A673 (cell line): ENCODE data around the gene NARF.

Experiments
- CTCF ChIP-seq: fragments of 300-800, 200-600 bp; sonication (generic); conservative IDR thresholded peaks from 2 replicates; pipeline ENCODE4 v1.5.1; 2017; ENCODE audit warnings: low read depth, mild to moderate bottlenecking, antibody characterized with exemption, low read length, moderate library complexity, mixed read lengths
- EZH2 ChIP-seq: fragments of 200-600 bp; sonication (generic); IDR thresholded peaks from 2 replicates; pipeline ENCODE4 v1.6.1; 2017; ENCODE audit warnings: borderline replicate concordance, low read depth, mild to moderate bottlenecking, mixed read lengths, antibody characterized with exemption, low read length; ENCODE audit not compliant: poor library complexity, severe bottlenecking

GRCh38 chr17:82435601-82436583 lies 22.6 kb upstream of the NARF start:
- no peak for TF ChIP-seq EZH2
- TF ChIP-seq CTCF, result no peak
